Measurements from ENCODE around the gene SNX32. TPM values are rescaled to one million over a fixed set of nuclear protein-coding genes. Genes with fewer than 3 reads are reported as not detected.

Gene SNX32
- total RNA-seq, 4 donors from 2014 or later = 0.21 to 0.99 (median 0.67) TPM

DNA sequence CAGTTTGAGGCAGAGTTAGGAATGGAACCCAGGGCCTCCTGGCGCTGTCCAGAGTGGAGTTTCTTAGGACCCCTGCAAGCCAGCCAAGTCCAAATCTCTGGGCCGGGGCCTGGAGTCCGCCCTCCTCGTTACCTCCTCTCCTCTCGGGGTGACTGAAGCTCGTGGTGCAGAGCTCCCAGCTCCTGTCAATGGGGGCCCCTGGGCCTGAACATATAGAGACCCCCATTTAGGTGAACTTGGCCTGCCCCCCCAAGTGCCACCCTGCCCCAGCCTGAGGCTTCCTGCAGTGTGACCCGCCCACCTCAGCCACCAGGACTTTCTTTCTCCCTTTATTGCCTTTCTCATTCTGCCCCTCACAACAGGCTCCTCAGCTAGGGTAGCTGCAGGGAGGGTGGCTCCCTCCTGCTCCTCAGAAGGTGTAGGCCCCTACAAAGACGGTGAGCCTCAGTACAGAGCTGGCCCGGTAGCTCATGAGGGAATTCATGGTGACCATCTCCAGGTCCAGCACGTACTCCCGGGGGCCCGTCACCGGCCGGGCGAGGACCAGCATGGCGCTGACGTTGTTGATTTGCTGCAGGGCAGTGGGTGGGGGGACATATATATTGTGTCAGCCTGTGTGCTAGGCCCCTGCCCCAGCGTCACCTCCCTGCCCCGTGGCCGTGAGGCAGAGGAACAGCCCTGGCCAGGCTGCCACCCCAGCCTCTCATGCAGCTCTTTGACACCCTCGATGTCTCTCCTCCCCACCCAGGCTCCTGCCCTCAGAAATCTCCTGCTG lies 32.9 kb downstream of the SNX32 start:
- no peak overlapping the region for H3K4me3 ChIP-seq (ENCODE audit: low read depth, poor library complexity, severe bottlenecking)
- TF ChIP-seq POLR2A (IDR thresholded peaks at IDR 0.05) = no peak
- TF ChIP-seq, protein P1, sequence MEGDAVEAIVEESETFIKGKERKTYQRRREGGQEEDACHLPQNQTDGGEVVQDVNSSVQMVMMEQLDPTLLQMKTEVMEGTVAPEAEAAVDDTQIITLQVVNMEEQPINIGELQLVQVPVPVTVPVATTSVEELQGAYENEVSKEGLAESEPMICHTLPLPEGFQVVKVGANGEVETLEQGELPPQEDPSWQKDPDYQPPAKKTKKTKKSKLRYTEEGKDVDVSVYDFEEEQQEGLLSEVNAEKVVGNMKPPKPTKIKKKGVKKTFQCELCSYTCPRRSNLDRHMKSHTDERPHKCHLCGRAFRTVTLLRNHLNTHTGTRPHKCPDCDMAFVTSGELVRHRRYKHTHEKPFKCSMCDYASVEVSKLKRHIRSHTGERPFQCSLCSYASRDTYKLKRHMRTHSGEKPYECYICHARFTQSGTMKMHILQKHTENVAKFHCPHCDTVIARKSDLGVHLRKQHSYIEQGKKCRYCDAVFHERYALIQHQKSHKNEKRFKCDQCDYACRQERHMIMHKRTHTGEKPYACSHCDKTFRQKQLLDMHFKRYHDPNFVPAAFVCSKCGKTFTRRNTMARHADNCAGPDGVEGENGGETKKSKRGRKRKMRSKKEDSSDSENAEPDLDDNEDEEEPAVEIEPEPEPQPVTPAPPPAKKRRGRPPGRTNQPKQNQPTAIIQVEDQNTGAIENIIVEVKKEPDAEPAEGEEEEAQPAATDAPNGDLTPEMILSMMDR (IDR thresholded peaks at IDR 0.05) = no peak
- DNase-seq (ENCODE audit: low spot score in 2 of 2) = no peak
- intact Hi-C loops (cut with DNase I; ENCODE audit: low total_unique reads) = no loop called here
- WGBS, 2 donors = 74 to 87% methylated on average over 14 to 21 of the region's 21 CpGs

DNA sequence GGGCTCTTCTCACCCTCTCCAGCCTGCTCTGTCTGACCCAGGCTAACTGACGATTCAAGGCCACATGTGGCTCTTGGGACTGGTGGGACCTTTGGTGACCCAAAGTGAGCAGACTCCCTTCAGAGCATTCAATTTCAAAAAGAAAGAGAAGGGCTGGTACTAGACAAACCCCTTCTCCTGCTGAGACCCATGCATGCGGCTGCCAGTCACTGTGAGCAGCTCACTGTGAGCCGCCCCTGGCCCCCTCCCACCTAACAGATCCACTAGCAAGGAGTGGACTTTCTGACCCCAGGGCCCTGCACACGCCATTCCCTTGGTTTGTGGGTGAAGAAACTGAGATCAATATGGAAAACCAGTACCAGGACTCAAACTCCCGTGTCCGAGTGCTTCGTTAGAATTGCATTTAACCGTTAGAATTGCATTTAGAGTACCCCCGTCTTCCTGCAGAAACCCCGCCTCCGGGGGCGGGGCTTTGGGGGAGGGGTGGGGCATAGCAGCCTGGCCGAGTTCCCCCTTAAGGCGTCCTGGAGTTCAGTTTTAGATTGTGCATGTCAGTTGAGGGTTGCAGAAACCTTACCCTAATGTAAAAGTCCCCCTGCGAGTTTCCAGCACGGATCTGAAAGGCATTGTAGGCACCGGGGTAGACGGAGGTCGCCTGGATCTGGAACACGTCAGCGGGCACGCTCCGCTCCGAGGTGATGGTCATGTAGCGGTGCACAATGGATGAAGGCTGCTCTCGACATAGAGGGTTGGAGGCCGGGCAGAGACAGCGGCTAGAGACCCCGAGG lies 33.7 kb downstream of the SNX32 start:
- WGBS, 2 donors = 68% methylated on average over 29 of the region's 29 CpGs
- TF ChIP-seq, protein P1 (IDR thresholded peaks at IDR 0.05) = no peak
- no peak for TF ChIP-seq POLR2A (IDR thresholded peaks at IDR 0.05)
- no peak for DNase-seq (ENCODE audit: low spot score in 2 of 2)
- no peak overlapping the region for H3K4me3 ChIP-seq (ENCODE audit: low read depth, poor library complexity, severe bottlenecking)
- intact Hi-C loops (cut with DNase I; ENCODE audit: low total_unique reads) = no loop called here

DNA sequence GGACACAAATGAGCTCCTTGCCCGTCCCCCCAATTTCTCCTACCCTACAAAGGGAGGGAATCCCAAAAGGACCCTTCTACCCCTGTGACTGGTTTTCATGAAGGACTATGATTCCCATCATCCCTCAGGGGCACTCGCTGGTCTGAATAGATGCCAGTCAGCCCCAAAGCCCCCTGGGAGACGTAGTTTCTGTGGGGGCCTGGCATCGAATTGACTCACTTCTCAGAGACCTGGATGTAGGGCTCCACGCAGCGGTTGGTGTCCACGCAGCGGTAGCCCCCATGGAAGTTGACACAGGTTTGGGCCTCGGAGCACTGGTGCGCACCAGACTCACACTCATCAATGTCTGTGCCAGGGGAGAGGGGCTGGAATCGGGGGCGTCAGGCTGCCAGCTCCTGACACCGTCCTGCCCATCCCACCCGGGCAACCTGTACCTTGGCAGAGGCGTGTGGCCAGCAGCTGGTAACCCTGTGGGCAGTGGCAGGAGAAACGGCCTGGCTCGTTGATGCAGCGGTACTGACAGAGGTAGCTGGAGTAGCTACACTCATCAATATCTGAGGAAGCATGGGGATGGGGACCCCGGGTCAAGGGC lies 34.4 kb downstream of the SNX32 start:
- no peak for DNase-seq (ENCODE audit: low spot score in 2 of 2)
- WGBS, 2 donors = 84 to 89% methylated on average over 11 to 19 of the region's 19 CpGs
- TF ChIP-seq, protein P1 (IDR thresholded peaks at IDR 0.05) = no peak
- TF ChIP-seq POLR2A (IDR thresholded peaks at IDR 0.05) = no peak
- intact Hi-C loops (cut with DNase I; ENCODE audit: low total_unique reads) = no loop called here
- H3K4me3 ChIP-seq (ENCODE audit: low read depth, poor library complexity, severe bottlenecking) = no peak overlapping the region

DNA sequence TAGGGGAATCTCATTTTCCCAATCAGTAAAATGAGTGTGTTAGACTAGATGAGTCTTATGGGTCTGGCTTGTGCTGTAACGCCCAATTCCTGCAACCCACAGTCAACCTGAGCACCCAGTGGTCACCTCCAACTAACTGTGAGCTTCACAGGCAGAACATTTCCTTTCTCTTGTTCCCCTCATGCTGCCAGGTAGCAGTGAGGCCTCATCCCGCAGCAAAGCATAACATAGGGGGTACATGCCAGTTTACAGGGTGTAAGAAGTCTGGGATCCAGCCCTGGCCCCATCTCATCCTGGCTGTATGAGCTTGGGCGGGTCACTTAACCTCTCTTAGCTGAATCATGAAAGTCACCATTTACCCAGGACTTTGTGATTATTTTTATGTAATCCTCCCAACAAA lies 35.1 kb downstream of the SNX32 start:
- intact Hi-C loops (cut with DNase I; ENCODE audit: low total_unique reads) = no loop called here
- DNase-seq (ENCODE audit: low spot score in 2 of 2) = no peak

DNA sequence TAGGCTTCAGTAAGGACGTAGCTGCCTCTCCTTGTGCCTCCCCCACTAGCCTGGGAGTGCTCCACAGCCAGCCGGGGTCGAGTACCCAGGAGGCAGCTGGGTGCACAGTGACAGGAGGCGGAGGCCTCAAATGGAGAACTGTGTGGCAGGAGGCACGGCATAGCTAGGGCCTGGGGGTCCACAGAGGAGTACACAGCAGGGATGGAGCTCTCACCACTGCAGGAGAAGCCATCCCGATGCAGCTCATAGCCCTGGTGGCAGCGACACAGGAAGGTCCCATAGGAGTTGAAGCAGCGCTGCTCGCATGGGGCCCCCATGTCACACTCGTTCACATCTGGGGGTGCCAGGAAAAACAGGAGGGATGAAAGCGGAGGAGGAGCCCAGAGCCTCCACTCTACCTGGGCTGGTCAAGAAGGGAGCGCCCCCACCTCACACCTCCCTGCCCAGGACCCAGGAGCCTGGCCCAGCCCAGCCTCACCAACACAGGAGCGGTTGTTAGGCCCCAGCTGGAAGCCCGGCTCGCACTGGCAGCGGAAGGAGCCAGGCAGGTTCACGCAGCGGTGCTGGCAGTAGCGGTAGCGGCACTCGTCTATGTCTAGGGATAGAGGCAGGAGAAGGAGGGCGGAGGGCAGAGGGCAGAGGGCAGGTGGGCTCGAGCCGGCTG lies 36.0 kb downstream of the SNX32 start:
- DNase-seq (ENCODE audit: low spot score in 2 of 2) = no peak
- intact Hi-C loops (cut with DNase I; ENCODE audit: low total_unique reads) = no loop called here
- TF ChIP-seq POLR2A (IDR thresholded peaks at IDR 0.05) = no peak
- TF ChIP-seq, protein P1 (IDR thresholded peaks at IDR 0.05) = no peak
- WGBS, 2 donors = 75 to 78% methylated on average over 23 to 24 of the region's 24 CpGs
- H3K4me3 ChIP-seq (ENCODE audit: low read depth, poor library complexity, severe bottlenecking) = no peak overlapping the region

More for the DNA sequence above, 35.1 kb downstream of the SNX32 start:
- no peak overlapping the region for H3K4me3 ChIP-seq (ENCODE audit: low read depth, poor library complexity, severe bottlenecking)
- TF ChIP-seq POLR2A (IDR thresholded peaks at IDR 0.05) = no peak
- TF ChIP-seq, protein P1 (IDR thresholded peaks at IDR 0.05) = no peak
- WGBS, 2 donors = 87 to 93% methylated on average over 3 of the region's 3 CpGs

Data from lower leg skin (tissue), 4 donors.